HepG2 (cell line): ENCODE results near the gene ITGB8. TPM values are rescaled to one million over a fixed set of nuclear protein-coding genes. Genes with fewer than 3 reads are reported as not detected.

ENCODE experiments used
- ATAC-seq: fragments of 200-7000 bp; cut with Tn5 transposase; 3 replicates; pipeline ENCODE4 v1.9.1; 2020; ENCODE audit warnings: mild to moderate bottlenecking, moderate library complexity
- BruUV-seq: library from RNA; stranded (reverse); fragments of 400-500 nt; replicated peaks from 2 replicates; lab custom pipeline; 2021; lab: Mats Ljungman, UMichigan
- CTCF ChIA-PET: fragments of 300-600 bp; formaldehyde crosslinking; extraction: SDS; loops from one replicate; lab custom pipeline; 2021; ENCODE audit warnings: low total read pairs, inconsistent platforms, low intra/inter-chr PET ratio; lab: Yijun Ruan, JAX
- POLR2A ChIA-PET: fragments of 350-600 bp; sonication (Branson Sonifier 250); formaldehyde crosslinking; loops from one replicate; lab custom pipeline; 2020; ENCODE audit warnings: antibody characterized with exemption, inconsistent platforms; lab: Yijun Ruan, JAX
- DNase-seq: peaks from one replicate; pipeline ENCODE4 v3.0.0-alpha.2; 2015; ENCODE audit warnings: low spot score
- FAIRE-seq: peaks from 3 replicates; lab custom pipeline; 2011; peaks lifted over from hg19 to GRCh38; lab: Jason Lieb, UNC
- H2AFZ ChIP-seq: one replicate; pipeline ENCODE4 v1.6.1; 2011; ENCODE audit warnings: low read length, inconsistent platforms
- H3K27ac ChIP-seq: fragments of 300-600 bp; 3 replicates; pipeline ENCODE4 v1.8.0; 2011; ENCODE audit warnings: mixed run types, mild to moderate bottlenecking, mixed read lengths, low read length, inconsistent platforms; ENCODE audit not compliant: insufficient read depth; ENCODE audit errors: extremely low read length
- H3K27me3 ChIP-seq, 2 experiments: fragments of 200-600 bp in 1 of 2; 2 replicates in 1 of 2; 3 replicates in 1 of 2; pipeline versions ENCODE4 v1.6.0 to v1.8.0; 2011; ENCODE audit warnings: low read length in 2 of 2, mild to moderate bottlenecking in 2 of 2, moderate library complexity in 2 of 2, inconsistent platforms in 1 of 2; ENCODE audit not compliant: insufficient read depth in 2 of 2, control insufficient read depth in 1 of 2
- H3K36me3 ChIP-seq, 2 experiments: fragments of 200-600 bp in 1 of 2; replicated peaks in 1 of 2; 2 replicates in 1 of 2; 3 replicates in 1 of 2; pipeline versions ENCODE4 v1.5.1 to v1.8.0; 2011; ENCODE audit warnings: low read length in 2 of 2, inconsistent platforms in 1 of 2; ENCODE audit not compliant: insufficient read depth in 2 of 2, control insufficient read depth in 1 of 2
- H3K4me1 ChIP-seq: 2 replicates; pipeline ENCODE4 v1.5.1; 2012; ENCODE audit warnings: low read length, inconsistent platforms; ENCODE audit not compliant: insufficient read depth
- H3K4me2 ChIP-seq: 2 replicates; pipeline ENCODE4 v1.6.0; 2011; ENCODE audit warnings: low read depth, low read length, inconsistent platforms
- H3K4me3 ChIP-seq, 3 experiments: fragments of 200-600 bp in 1 of 3; sonication (generic), shearing (Covaris generic) in 1 of 3; replicated peaks in 1 of 3; 2 replicates each; pipeline ENCODE4 v1.5.1; 2011 to 2016; ENCODE audit warnings: low read length in 3 of 3, inconsistent platforms in 2 of 3, low read depth in 2 of 3, mild to moderate bottlenecking in 2 of 3, control low read depth in 1 of 3, mixed read lengths in 1 of 3; ENCODE audit not compliant: insufficient read depth in 1 of 3
- H3K79me2 ChIP-seq: one replicate; pipeline ENCODE4 v1.6.1; 2011; ENCODE audit warnings: low read length, inconsistent platforms; ENCODE audit not compliant: insufficient read depth
- H3K9ac ChIP-seq: 2 replicates; pipeline ENCODE4 v1.6.0; 2011; ENCODE audit warnings: mild to moderate bottlenecking, low read depth, low read length, inconsistent platforms; ENCODE audit not compliant: insufficient read depth
- H3K9me3 ChIP-seq: 2 replicates; pipeline ENCODE4 v1.5.1; 2012; ENCODE audit warnings: mild to moderate bottlenecking, low read length
- H4K20me1 ChIP-seq: 2 replicates; pipeline ENCODE4 v1.6.0; 2011; ENCODE audit warnings: inconsistent platforms, mild to moderate bottlenecking, low read length, moderate library complexity; ENCODE audit not compliant: insufficient read depth
- ARID5B ChIP-seq: IDR thresholded peaks from 2 replicates; pipeline ENCODE4 v1.4.0; 2020; ENCODE audit warnings: mild to moderate bottlenecking, missing genetic modification reagents
- ATF6 ChIP-seq: sonication (generic); formaldehyde crosslinking; conservative IDR thresholded peaks from 2 replicates; pipeline ENCODE4 v1.4.0; 2020; ENCODE audit warnings: missing genetic modification reagents
- CREB3 ChIP-seq: sonication (generic); formaldehyde crosslinking; IDR thresholded peaks from 2 replicates; pipeline ENCODE4 v1.5.0; 2020; ENCODE audit warnings: missing genetic modification reagents
- MTF2 ChIP-seq: sonication (generic); formaldehyde crosslinking; IDR thresholded peaks from 2 replicates; pipeline ENCODE4 v1.5.0; 2020; ENCODE audit warnings: missing genetic modification reagents, borderline replicate concordance
- POLR2A ChIP-seq, 2 experiments: IDR thresholded peaks; 2 replicates each; pipeline ENCODE4 v1.6.1; 2011; ENCODE audit warnings: low read depth in 2 of 2, low read length in 2 of 2, mild to moderate bottlenecking in 1 of 2, moderate library complexity in 1 of 2; ENCODE audit not compliant: insufficient read depth in 1 of 2
- RNF2 ChIP-seq: fragments of 450-650 bp; conservative IDR thresholded peaks from 2 replicates; pipeline ENCODE4 v1.6.1; 2016; ENCODE audit warnings: low read depth
- SKIL ChIP-seq: sonication (generic); formaldehyde crosslinking; IDR thresholded peaks from 2 replicates; pipeline ENCODE4 v1.8.0; 2022; ENCODE audit warnings: missing genetic modification reagents, mild to moderate bottlenecking, moderate library complexity, borderline replicate concordance
- SRSF4 ChIP-seq: fragments of 200-400 bp; formaldehyde crosslinking; IDR thresholded peaks from one replicate; pipeline ENCODE4 v1.6.1; 2018; ENCODE audit warnings: mild to moderate bottlenecking, low read depth, low read length, moderate library complexity; ENCODE audit not compliant: poor library complexity, severe bottlenecking
- TRAFD1 ChIP-seq: sonication (generic); formaldehyde crosslinking; IDR thresholded peaks from 2 replicates; pipeline ENCODE4 v1.5.1; 2020; ENCODE audit warnings: missing genetic modification reagents, mild to moderate bottlenecking, borderline replicate concordance
- ZNF232 ChIP-seq: sonication (generic); formaldehyde crosslinking; IDR thresholded peaks from 2 replicates; pipeline ENCODE4 v1.4.0; 2020; ENCODE audit warnings: missing genetic modification reagents, borderline replicate concordance
- ZNF772 ChIP-seq: sonication (generic); formaldehyde crosslinking; IDR thresholded peaks from 2 replicates; pipeline ENCODE4 v1.5.0; 2020; ENCODE audit warnings: mild to moderate bottlenecking, missing genetic modification reagents
- WGBS: methylation state at CpG from one replicate; pipeline ENCODE4 v1.1.6; 2017; ENCODE audit warnings: low lambda C conversion rate; 5-methylcytosine and 5-hydroxymethylcytosine counted together
- in situ Hi-C: cut with HindIII; loops from 2 replicates; pipeline ENCODE4 v1.10.0; 2017; ENCODE audit warnings: low pct_unique_long_range_greater_than_20kb; ENCODE audit not compliant: extremely low pct_ligation_motif_present
- intact Hi-C: fragments of 100-400 bp; cut with micrococcal nuclease; formaldehyde crosslinking; loops from one replicate; pipeline ENCODE4 v1.10.0; 2022; ENCODE audit not compliant: unreplicated experiment
- polyA plus RNA-seq, 8 experiments: library from polyadenylated mRNA; depleted of rRNA in 3 of 8; stranded (reverse) in 7 of 8; unstranded in 1 of 8; fragments of >200 nt; fragmentation: Illumina TruSeq in 4 of 8; extraction: Trizol in 4 of 8; gene quantifications; 2 replicates each; pipeline versions ENCODE4 v1.2.1 to v1.2.3, GENCODE V29; 2011 to 2016; ENCODE audit warnings: low read depth in 4 of 8, missing spikeins in 1 of 8, mixed read lengths in 1 of 8; ENCODE audit not compliant: insufficient read depth in 1 of 8
- total RNA-seq, 5 experiments: library from RNA; depleted of rRNA; stranded (reverse); fragments of >200 nt; fragmentation: Illumina TruSeq; extraction: Trizol; gene quantifications; 2 replicates each; pipeline ENCODE4 v1.2.3, GENCODE V29; 2016; ENCODE audit warnings: low read depth in 1 of 5

ITGB8 gene
- total and polyA plus RNA-seq, 2 of the 13 experiments (the other 11 are each of a cell fraction or from before 2014, with no cell fraction given): 0.01 TPM; not detected in 1

- Histone ChIP-seq H3K27me3 (no peaks in the 10 kb centered on the region), H3K4me1 (peaks cover 24% of the 10 kb centered on the region), H3K27ac (no peak overlapping the region), H3K79me2 (no peaks in the 10 kb centered on the region), H3K9ac (no peak overlapping the region), H3K4me3 (no peak overlapping the region), H2AFZ (no peak overlapping the region), H3K4me2 (no peak overlapping the region), H4K20me1 (no peaks in the 10 kb centered on the region), H3K36me3 (no peaks in the 10 kb centered on the region), H3K9me3 (no peaks in the 10 kb centered on the region)
- 21% methylated on average over 4 of the region's 4 CpGs for whole genome bisulfite sequencing
- FAIRE-seq (no peak), ATAC-seq (no peak), DNase-seq (no peak)
- ChIA-PET CTCF (no interaction called here), POLR2A (no interaction called here)
- intact Hi-C loops (no loop called here), in situ Hi-C loops (loop anchor here (25.0 kb wide), 1 partner anchor 539 kb away; the partner anchor contains the start of gene TMEM196)
- BruUV-seq: no TSS peak
- no peak for TF ChIP-seq SRSF4
- TF ChIP-seq ZNF232: no peak
- no peak for TF ChIP-seq ZNF772
- no peak for TF ChIP-seq TRAFD1 (CRISPR knock-in tag)
- TF ChIP-seq RNF2: no peak
- TF ChIP-seq CREB3 (CRISPR knock-in tag): no peak
- TF ChIP-seq MTF2 (CRISPR knock-in tag): no peak
- TF ChIP-seq SKIL (CRISPR knock-in tag): no peak
- no peak for TF ChIP-seq ATF6
- no peak for TF ChIP-seq POLR2A (IDR thresholded peaks at IDR 0.05; ENCODE audit: insufficient read depth in 1 of 2, low read depth in 2 of 2, low read length in 2 of 2)
- TF ChIP-seq ARID5B: no peak
These were observed 29.3 kb upstream of the ITGB8 start for GRCh38 chr7:20301311-20301939.
